ENCODE results near the gene CAMLG. TPM values are rescaled to one million over a fixed set of nuclear protein-coding genes. Genes with fewer than 3 reads are reported as not detected.

CAMLG gene
- total RNA-seq (2016; rRNA removed; fragmentation: Illumina TruSeq; extraction: Trizol), result 19.8 and 23.1 TPM in 2 replicates
- total RNA-seq (2016; cell fraction: cytosol; rRNA removed; fragmentation: Illumina TruSeq; extraction: Trizol; ENCODE audit: low read depth), result 23.5 and 24.9 TPM in 2 replicates
- total RNA-seq (2016; cell fraction: insoluble cytoplasmic fraction; rRNA removed; fragmentation: Illumina TruSeq; extraction: Trizol), result 20.0 and 21.5 TPM in 2 replicates
- total RNA-seq (2016; cell fraction: membrane; rRNA removed; fragmentation: Illumina TruSeq; extraction: Trizol), result 33.2 and 35.7 TPM in 2 replicates
- 11.0 and 11.6 TPM in 2 replicates for total RNA-seq (2016; cell fraction: nucleus; rRNA removed; fragmentation: Illumina TruSeq; extraction: Trizol)
- 12.6 and 14.2 TPM in 2 replicates for polyA plus RNA-seq (2011; rRNA removed)
- polyA plus RNA-seq (2011; cell fraction: cytosol; rRNA removed), result 10.9 and 13.9 TPM in 2 replicates
- polyA plus RNA-seq (2011; cell fraction: nucleus; rRNA removed), result 2.9 and 4.7 TPM in 2 replicates
- polyA plus RNA-seq (2012), result 31.0 and 34.7 TPM in 2 replicates
- 28.1 and 30.4 TPM in 2 replicates for polyA plus RNA-seq (2016; cell fraction: cytosol; fragmentation: Illumina TruSeq; extraction: Trizol; ENCODE audit: low read depth)
- polyA plus RNA-seq (2016; cell fraction: insoluble cytoplasmic fraction; fragmentation: Illumina TruSeq; extraction: Trizol; ENCODE audit: low read depth), result 24.7 and 27.1 TPM in 2 replicates
- polyA plus RNA-seq (2016; cell fraction: membrane; fragmentation: Illumina TruSeq; extraction: Trizol; ENCODE audit: low read depth), result 36.6 and 38.4 TPM in 2 replicates
- polyA plus RNA-seq (2016; cell fraction: nucleus; fragmentation: Illumina TruSeq; extraction: Trizol; ENCODE audit: insufficient read depth, low read depth), result 19.5 and 22.4 TPM in 2 replicates
- polyA minus RNA-seq (2011; rRNA and poly(A)+ RNA removed; ENCODE audit: low replicate concordance), result 2.3 and 3.2 TPM in 2 replicates
- polyA minus RNA-seq (2011; cell fraction: cytosol; rRNA and poly(A)+ RNA removed), result 8.8 and 11.9 TPM in 2 replicates
- 3.7 and 5.1 TPM in 2 replicates for polyA minus RNA-seq (2011; cell fraction: nucleus; rRNA and poly(A)+ RNA removed)
- Bru-seq, nascent RNA, result percentile 60 among the genes with signal in this experiment
- BruChase-seq, experiment 1, labeled RNA remaining after a 6-hour chase, result percentile 82 among the genes with signal in this experiment
- percentile 71 among the genes with signal in this experiment for BruChase-seq, experiment 2, labeled RNA remaining after a 2-hour chase
- long read RNA-seq, experiment 1, transcript CAMLG-202 (3 exons, 895 nt), result minor isoform, 8 of 56 reads
- long read RNA-seq, experiment 1, transcript CAMLG-201 (4 exons, 2,221 nt), result major isoform, 36 of 56 reads
- long read RNA-seq, experiment 1, partial matches to known transcripts, result 4 of 56 reads
- long read RNA-seq, experiment 1, other reads (novel, unspliced or antisense), result 8 of 56 reads
- long read RNA-seq, experiment 2, transcript CAMLG-202 (3 exons, 895 nt), result minor isoform, 6 of 100 reads
- long read RNA-seq, experiment 2, transcript CAMLG-201 (4 exons, 2,221 nt), result major isoform, 41 of 100 reads
- long read RNA-seq, experiment 2, partial matches to known transcripts, result 33 of 100 reads
- long read RNA-seq, experiment 2, other reads (novel, unspliced or antisense), result 20 of 100 reads

DNA sequence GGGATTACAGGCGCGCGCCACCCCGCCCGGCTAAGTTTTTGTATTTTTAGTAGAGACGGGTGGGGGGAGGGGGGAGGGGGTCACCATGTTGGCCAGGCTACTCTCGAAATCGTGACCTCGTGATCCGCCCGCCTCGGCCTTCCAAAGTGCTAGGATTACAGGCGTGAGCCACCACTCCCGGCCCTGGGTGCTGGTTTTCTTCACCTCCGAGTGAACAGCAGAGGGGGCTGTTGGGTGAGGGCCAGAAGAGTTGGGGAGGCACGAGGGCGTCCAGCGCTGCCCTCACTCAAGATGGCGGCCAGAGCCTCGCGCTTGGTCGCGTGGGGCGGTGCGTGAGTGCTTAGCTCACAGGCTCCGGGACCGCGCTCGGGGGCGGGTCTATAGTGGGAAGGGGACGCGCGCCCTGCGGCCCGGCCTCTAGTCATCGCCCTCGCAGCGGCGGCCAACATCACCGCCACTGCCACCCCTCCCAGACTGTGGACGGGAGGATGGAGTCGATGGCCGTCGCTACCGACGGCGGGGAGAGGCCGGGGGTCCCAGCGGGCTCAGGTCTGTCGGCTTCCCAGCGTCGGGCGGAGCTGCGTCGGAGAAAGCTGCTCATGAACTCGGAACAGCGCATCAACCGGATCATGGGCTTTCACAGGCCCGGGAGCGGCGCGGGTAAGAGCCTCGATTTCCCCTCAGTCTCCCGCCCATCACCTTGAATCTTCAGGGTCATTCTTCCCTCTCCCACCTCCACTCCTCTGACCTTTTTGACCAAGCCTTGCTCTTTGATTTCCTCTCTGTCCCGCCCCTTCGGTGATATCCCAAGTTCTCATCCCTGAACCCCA, at the start of gene CAMLG:
CAMLG (plus strand) TSS at position 416 of the 830 bp plus-strand sequence; CDS start at position 489, 73 bp downstream.
- DNase-seq (ENCODE audit: low spot score) (peak; percentile 92), FAIRE-seq (peak; percentile 87), ATAC-seq (peak; percentile 96)
- Histone ChIP-seq H3K36me3 (replicated peaks in 1 of 2; ENCODE audit: control insufficient read depth in 1 of 2, insufficient read depth in 2 of 2, low read length in 2 of 2) (peaks cover 0 to 7% of the 10 kb centered on the region in 2 experiments; a peak in 2 of 5 replicates), H3K4me2 (ENCODE audit: low read depth, low read length) (peak within 1 kb of the TSS; percentile 99), H3K79me2 (ENCODE audit: insufficient read depth, low read length) (peaks cover 22% of the 10 kb centered on the region), H3K27ac (ENCODE audit: extremely low read length, insufficient read depth, low read length) (peak within 1 kb of the TSS; percentile 61), H2AFZ (ENCODE audit: low read length) (no peak within 1 kb of the TSS), H3K9ac (ENCODE audit: insufficient read depth, low read depth, low read length) (peak within 1 kb of the TSS; percentile 86), H3K27me3 (ENCODE audit: control insufficient read depth in 1 of 2, insufficient read depth in 2 of 2, low read length in 2 of 2) (no peaks in the 10 kb centered on the region; a peak in 1 of 5 replicates), H3K9me3 (ENCODE audit: low read length) (no peaks in the 10 kb centered on the region), H3K4me3 (replicated peaks in 1 of 3; ENCODE audit: insufficient read depth in 1 of 3, low read depth in 2 of 3, low read length in 3 of 3) (peak within 1 kb of the TSS; percentile 83 to 91 (median 83)), H3K4me1 (ENCODE audit: insufficient read depth, low read length) (peaks cover 40% of the 10 kb centered on the region), H4K20me1 (ENCODE audit: insufficient read depth, low read length) (peaks cover 2% of the 10 kb centered on the region; the same call in 1 of the 2 replicates)
- POLR2A ChIA-PET, result interaction anchor here (0.5 to 2.3 kb wide), 11 partner anchors 9 to 169 kb away, joined by 3 to 18 read pairs (median 4); partner anchors contain the start of genes C5orf24, DDX46, PCBD2 and TXNDC15
- in situ Hi-C loops (cut with HindIII; ENCODE audit: extremely low pct_ligation_motif_present, low pct_unique_long_range_greater_than_20kb), result no loop called here
- CTCF ChIA-PET (ENCODE audit: low intra/inter-chr PET ratio, low total read pairs), result interaction anchor here (0.7 kb wide), 1 partner anchor 20 kb away, joined by 3 read pairs; no protein-coding TSS in a partner anchor
- intact Hi-C loops (cut with micrococcal nuclease; ENCODE audit: unreplicated experiment), result loop anchor here (1.0 to 10.0 kb wide), 3 partner anchors 21 to 166 kb away; partner anchors contain the start of gene PCBD2
- 16% methylated on average over 19 of the region's 66 CpGs for WGBS (ENCODE audit: low lambda C conversion rate)
- BruUV-seq (replicated peaks), result no TSS peak
- TF ChIP-seq CCDC6 (CRISPR knock-in tag; IDR thresholded peaks at IDR 0.05), result peak; percentile 92
- peak; percentile 86 for TF ChIP-seq ZNF782 (CRISPR knock-in tag; IDR thresholded peaks at IDR 0.05; ENCODE audit: borderline replicate concordance)
- TF ChIP-seq, protein P1, sequence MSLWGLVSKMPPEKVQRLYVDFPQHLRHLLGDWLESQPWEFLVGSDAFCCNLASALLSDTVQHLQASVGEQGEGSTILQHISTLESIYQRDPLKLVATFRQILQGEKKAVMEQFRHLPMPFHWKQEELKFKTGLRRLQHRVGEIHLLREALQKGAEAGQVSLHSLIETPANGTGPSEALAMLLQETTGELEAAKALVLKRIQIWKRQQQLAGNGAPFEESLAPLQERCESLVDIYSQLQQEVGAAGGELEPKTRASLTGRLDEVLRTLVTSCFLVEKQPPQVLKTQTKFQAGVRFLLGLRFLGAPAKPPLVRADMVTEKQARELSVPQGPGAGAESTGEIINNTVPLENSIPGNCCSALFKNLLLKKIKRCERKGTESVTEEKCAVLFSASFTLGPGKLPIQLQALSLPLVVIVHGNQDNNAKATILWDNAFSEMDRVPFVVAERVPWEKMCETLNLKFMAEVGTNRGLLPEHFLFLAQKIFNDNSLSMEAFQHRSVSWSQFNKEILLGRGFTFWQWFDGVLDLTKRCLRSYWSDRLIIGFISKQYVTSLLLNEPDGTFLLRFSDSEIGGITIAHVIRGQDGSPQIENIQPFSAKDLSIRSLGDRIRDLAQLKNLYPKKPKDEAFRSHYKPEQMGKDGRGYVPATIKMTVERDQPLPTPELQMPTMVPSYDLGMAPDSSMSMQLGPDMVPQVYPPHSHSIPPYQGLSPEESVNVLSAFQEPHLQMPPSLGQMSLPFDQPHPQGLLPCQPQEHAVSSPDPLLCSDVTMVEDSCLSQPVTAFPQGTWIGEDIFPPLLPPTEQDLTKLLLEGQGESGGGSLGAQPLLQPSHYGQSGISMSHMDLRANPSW (CRISPR knock-in tag; IDR thresholded peaks at IDR 0.05; ENCODE audit: borderline replicate concordance), result peak; percentile 93; the same call in 1 of the 2 replicates
- TF ChIP-seq, protein P2, sequence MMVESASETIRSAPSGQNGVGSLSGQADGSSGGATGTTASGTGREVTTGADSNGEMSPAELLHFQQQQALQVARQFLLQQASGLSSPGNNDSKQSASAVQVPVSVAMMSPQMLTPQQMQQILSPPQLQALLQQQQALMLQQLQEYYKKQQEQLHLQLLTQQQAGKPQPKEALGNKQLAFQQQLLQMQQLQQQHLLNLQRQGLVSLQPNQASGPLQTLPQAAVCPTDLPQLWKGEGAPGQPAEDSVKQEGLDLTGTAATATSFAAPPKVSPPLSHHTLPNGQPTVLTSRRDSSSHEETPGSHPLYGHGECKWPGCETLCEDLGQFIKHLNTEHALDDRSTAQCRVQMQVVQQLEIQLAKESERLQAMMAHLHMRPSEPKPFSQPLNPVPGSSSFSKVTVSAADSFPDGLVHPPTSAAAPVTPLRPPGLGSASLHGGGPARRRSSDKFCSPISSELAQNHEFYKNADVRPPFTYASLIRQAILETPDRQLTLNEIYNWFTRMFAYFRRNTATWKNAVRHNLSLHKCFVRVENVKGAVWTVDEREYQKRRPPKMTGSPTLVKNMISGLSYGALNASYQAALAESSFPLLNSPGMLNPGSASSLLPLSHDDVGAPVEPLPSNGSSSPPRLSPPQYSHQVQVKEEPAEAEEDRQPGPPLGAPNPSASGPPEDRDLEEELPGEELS (CRISPR knock-in tag; IDR thresholded peaks at IDR 0.05), result peak; percentile 81
- TF ChIP-seq, protein P3, sequence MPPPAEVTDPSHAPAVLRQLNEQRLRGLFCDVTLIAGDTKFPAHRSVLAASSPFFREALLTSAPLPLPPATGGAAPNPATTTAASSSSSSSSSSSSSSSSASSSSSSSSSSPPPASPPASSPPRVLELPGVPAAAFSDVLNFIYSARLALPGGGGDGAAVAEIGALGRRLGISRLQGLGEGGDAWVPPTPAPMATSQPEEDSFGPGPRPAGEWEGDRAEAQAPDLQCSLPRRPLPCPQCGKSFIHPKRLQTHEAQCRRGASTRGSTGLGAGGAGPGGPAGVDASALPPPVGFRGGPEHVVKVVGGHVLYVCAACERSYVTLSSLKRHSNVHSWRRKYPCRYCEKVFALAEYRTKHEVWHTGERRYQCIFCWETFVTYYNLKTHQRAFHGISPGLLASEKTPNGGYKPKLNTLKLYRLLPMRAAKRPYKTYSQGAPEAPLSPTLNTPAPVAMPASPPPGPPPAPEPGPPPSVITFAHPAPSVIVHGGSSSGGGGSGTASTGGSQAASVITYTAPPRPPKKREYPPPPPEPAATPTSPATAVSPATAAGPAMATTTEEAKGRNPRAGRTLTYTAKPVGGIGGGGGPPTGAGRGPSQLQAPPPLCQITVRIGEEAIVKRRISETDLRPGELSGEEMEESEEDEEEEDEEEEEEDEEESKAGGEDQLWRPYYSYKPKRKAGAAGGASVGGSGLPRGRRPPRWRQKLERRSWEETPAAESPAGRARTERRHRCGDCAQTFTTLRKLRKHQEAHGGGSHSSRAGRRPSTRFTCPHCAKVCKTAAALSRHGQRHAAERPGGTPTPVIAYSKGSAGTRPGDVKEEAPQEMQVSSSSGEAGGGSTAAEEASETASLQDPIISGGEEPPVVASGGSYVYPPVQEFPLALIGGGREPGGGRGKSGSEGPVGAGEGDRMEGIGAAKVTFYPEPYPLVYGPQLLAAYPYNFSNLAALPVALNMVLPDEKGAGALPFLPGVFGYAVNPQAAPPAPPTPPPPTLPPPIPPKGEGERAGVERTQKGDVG (CRISPR knock-in tag; IDR thresholded peaks at IDR 0.05; ENCODE audit: borderline replicate concordance), result peak; percentile 73; the same call in 1 of the 2 replicates
- peak; percentile 50; the same call in 1 of the 2 replicates for TF ChIP-seq ZNF766 (CRISPR knock-in tag; IDR thresholded peaks at IDR 0.05; ENCODE audit: borderline replicate concordance)
